HL-60 (cell line): ENCODE data around the gene SEPTIN7.

Experiments
- GABPA ChIP-seq: IDR thresholded peaks from 2 replicates; pipeline ENCODE4 v1.6.1; 2012; ENCODE audit warnings: low read depth
- POLR2AphosphoS5 ChIP-seq: IDR thresholded peaks from 2 replicates; pipeline ENCODE4 v1.6.1; 2012; ENCODE audit warnings: low read depth
- SPI1 ChIP-seq: IDR thresholded peaks from 2 replicates; pipeline ENCODE4 v1.6.1; 2012; ENCODE audit warnings: low read depth, mild to moderate bottlenecking, borderline replicate concordance
- TF ChIP-seq, protein P1 (sequence below): IDR thresholded peaks from one replicate; pipeline ENCODE4 v1.5.1; 2011; ENCODE audit warnings: low read length, control low read depth, inconsistent platforms; ENCODE audit not compliant: insufficient read depth
- TF ChIP-seq, protein P2 (sequence below): IDR thresholded peaks from 2 replicates; pipeline ENCODE4 v1.6.1; 2012; ENCODE audit warnings: low read depth; ENCODE audit not compliant: insufficient replicate concordance

DNA sequence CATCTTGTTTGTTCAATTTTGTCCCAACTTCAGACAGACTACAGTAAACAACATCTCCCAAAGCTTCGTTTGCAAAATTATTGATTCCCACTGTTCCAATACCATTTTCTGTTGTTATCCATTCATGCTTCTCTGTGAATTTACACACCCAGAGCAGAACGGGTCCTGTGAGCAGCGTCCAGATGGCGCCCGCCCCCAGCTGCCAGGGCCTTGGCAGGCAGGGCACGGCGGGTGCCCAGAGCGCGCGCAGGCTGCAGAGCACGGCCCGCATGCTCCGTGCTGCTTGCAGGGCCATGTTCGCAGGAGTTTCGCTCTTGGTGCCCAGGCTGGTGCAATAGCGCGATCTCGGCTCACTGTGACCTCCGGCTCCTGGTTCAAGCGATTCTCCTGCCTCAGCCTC is 32.5 kb upstream of the SEPTIN7 start:
- TF ChIP-seq, protein P1, sequence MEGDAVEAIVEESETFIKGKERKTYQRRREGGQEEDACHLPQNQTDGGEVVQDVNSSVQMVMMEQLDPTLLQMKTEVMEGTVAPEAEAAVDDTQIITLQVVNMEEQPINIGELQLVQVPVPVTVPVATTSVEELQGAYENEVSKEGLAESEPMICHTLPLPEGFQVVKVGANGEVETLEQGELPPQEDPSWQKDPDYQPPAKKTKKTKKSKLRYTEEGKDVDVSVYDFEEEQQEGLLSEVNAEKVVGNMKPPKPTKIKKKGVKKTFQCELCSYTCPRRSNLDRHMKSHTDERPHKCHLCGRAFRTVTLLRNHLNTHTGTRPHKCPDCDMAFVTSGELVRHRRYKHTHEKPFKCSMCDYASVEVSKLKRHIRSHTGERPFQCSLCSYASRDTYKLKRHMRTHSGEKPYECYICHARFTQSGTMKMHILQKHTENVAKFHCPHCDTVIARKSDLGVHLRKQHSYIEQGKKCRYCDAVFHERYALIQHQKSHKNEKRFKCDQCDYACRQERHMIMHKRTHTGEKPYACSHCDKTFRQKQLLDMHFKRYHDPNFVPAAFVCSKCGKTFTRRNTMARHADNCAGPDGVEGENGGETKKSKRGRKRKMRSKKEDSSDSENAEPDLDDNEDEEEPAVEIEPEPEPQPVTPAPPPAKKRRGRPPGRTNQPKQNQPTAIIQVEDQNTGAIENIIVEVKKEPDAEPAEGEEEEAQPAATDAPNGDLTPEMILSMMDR = no peak
- TF ChIP-seq POLR2AphosphoS5 (no peak), GABPA (no peak), SPI1 (no peak)
- TF ChIP-seq, protein P2, sequence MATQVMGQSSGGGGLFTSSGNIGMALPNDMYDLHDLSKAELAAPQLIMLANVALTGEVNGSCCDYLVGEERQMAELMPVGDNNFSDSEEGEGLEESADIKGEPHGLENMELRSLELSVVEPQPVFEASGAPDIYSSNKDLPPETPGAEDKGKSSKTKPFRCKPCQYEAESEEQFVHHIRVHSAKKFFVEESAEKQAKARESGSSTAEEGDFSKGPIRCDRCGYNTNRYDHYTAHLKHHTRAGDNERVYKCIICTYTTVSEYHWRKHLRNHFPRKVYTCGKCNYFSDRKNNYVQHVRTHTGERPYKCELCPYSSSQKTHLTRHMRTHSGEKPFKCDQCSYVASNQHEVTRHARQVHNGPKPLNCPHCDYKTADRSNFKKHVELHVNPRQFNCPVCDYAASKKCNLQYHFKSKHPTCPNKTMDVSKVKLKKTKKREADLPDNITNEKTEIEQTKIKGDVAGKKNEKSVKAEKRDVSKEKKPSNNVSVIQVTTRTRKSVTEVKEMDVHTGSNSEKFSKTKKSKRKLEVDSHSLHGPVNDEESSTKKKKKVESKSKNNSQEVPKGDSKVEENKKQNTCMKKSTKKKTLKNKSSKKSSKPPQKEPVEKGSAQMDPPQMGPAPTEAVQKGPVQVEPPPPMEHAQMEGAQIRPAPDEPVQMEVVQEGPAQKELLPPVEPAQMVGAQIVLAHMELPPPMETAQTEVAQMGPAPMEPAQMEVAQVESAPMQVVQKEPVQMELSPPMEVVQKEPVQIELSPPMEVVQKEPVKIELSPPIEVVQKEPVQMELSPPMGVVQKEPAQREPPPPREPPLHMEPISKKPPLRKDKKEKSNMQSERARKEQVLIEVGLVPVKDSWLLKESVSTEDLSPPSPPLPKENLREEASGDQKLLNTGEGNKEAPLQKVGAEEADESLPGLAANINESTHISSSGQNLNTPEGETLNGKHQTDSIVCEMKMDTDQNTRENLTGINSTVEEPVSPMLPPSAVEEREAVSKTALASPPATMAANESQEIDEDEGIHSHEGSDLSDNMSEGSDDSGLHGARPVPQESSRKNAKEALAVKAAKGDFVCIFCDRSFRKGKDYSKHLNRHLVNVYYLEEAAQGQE = no peak
